Caki2 (cell line): Measurements from ENCODE around the gene THBD. TPM values are rescaled to one million over a fixed set of nuclear protein-coding genes. Genes with fewer than 3 reads are reported as not detected.

Source experiments
- DNase-seq: peaks from one replicate; pipeline ENCODE4 v3.0.0-alpha.2; 2015; ENCODE audit warnings: low read depth
- in situ Hi-C: cut with HindIII; loops from 2 replicates; pipeline ENCODE4 v1.10.0; 2016; ENCODE audit warnings: low sequenced_read_pairs, low pct_unique_long_range_greater_than_20kb, mixed read lengths
- total RNA-seq: library from RNA; depleted of rRNA; stranded (reverse); fragments of >200 nt; shearing (Covaris generic); gene quantifications from 2 replicates; pipeline ENCODE4 v1.2.3, GENCODE V29; 2014; ENCODE audit warnings: low replicate concordance; rRNA removed

The THBD gene
- total RNA-seq: 15.7 TPM in 2 replicates

- peak; percentile 94 for DNase-seq
- in situ Hi-C loops: no loop called here
Observed at GRCh38 chr20:23049201-23050075, at the start of gene THBD. TSS of gene THBD (minus strand) at chr20:23049672. CDS start at chr20:23049504, 168 bp downstream.

GRCh38 chr20:23097636-23098580 lies 48.4 kb upstream of the THBD start:
- in situ Hi-C loops: no loop called here
- DNase-seq: no peak

GRCh38 chr20:23096986-23097520 lies 47.6 kb upstream of the THBD start:
- in situ Hi-C loops: no loop called here
- no peak for DNase-seq

GRCh38 chr20:23096097-23096496 lies 46.6 kb upstream of the THBD start:
- in situ Hi-C loops: no loop called here
- DNase-seq: no peak

- no peak for DNase-seq
- in situ Hi-C loops: no loop called here
Observed at GRCh38 chr20:23095499-23095898, 46.0 kb upstream of the THBD start.

GRCh38 chr20:23094927-23095326 lies 45.5 kb upstream of the THBD start:
- in situ Hi-C loops: no loop called here

GRCh38 chr20:23094213-23094896 lies 44.9 kb upstream of the THBD start:
- DNase-seq: no peak
- in situ Hi-C loops: no loop called here

More at GRCh38 chr20:23094927-23095326, 45.5 kb upstream of the THBD start:
- no peak for DNase-seq

GRCh38 chr20:23093613-23094012 lies 44.1 kb upstream of the THBD start:
- in situ Hi-C loops: no loop called here
- no peak for DNase-seq

GRCh38 chr20:23092861-23093495 lies 43.5 kb upstream of the THBD start:
- in situ Hi-C loops: no loop called here
- no peak for DNase-seq

GRCh38 chr20:23092384-23092756 lies 42.9 kb upstream of the THBD start:
- in situ Hi-C loops: no loop called here
- no peak for DNase-seq

- DNase-seq: no peak
Observed at GRCh38 chr20:23091721-23092383, 42.4 kb upstream of the THBD start.

GRCh38 chr20:23090878-23091277 lies 41.4 kb upstream of the THBD start:
- DNase-seq: no peak
- in situ Hi-C loops: no loop called here

More at GRCh38 chr20:23091721-23092383, 42.4 kb upstream of the THBD start:
- in situ Hi-C loops: no loop called here

GRCh38 chr20:23090147-23090546 lies 40.7 kb upstream of the THBD start:
- no peak for DNase-seq
- in situ Hi-C loops: no loop called here

- in situ Hi-C loops: no loop called here
- no peak for DNase-seq
Observed at GRCh38 chr20:23088866-23089265, 39.4 kb upstream of the THBD start.

- in situ Hi-C loops: no loop called here
- no peak for DNase-seq
Observed at GRCh38 chr20:23087587-23088251, 38.2 kb upstream of the THBD start.

- in situ Hi-C loops: no loop called here
- no peak for DNase-seq
Observed at GRCh38 chr20:23086931-23087411, 37.5 kb upstream of the THBD start.
